Upper lobe of left lung (tissue), 6 donors: ENCODE measurements around the gene ATP1A1. TPM values are rescaled to one million over a fixed set of nuclear protein-coding genes. Genes with fewer than 3 reads are reported as not detected.

Source experiments
- ATAC-seq, 2 donors: fragments of 200-7000 bp; cut with Tn5 transposase; one replicate each; pipeline ENCODE4 v1.9.1; 2022; ENCODE audit warnings: mild to moderate bottlenecking in 2 of 2, moderate library complexity in 2 of 2; ENCODE audit not compliant: low FRiP score in 2 of 2
- DNase-seq, 2 donors: peaks; one replicate each; pipeline ENCODE4 v3.0.0-alpha.2; 2019 to 2020
- H3K27ac ChIP-seq, 4 donors: fragments of 200-600 bp; sonication (generic); one replicate each; pipeline ENCODE4 v1.5.1; 2016 to 2019
- H3K27me3 ChIP-seq, 4 donors: fragments of 200-600 bp; sonication (generic); one replicate each; pipeline ENCODE4 v1.5.1; 2017 to 2019
- H3K36me3 ChIP-seq, 4 donors: fragments of 200-600 bp; sonication (generic); one replicate each; pipeline ENCODE4 v1.5.1; 2016 to 2019
- H3K4me1 ChIP-seq, 4 donors: fragments of 200-600 bp; sonication (generic); one replicate each; pipeline ENCODE4 v1.5.1; 2018 to 2019
- H3K4me3 ChIP-seq, 4 donors: fragments of 200-600 bp; sonication (generic); one replicate each; pipeline ENCODE4 v1.5.1; 2017 to 2019; ENCODE audit warnings: mild to moderate bottlenecking in 2 of 4, moderate library complexity in 1 of 4
- H3K9me3 ChIP-seq, 4 donors: fragments of 200-600 bp; sonication (generic); one replicate each; pipeline ENCODE4 v1.5.1; 2018 to 2019
- EP300 ChIP-seq, 4 donors: sonication (generic); formaldehyde crosslinking; IDR thresholded peaks; one replicate each; pipeline ENCODE4 v1.5.1; 2017; ENCODE audit warnings: antibody characterized with exemption in 4 of 4, control low read depth in 2 of 4
- POLR2A ChIP-seq, 4 donors: fragments of 450-650 bp; IDR thresholded peaks; one replicate each; pipeline ENCODE4 v1.5.1; 2016 to 2017; ENCODE audit warnings: antibody characterized with exemption in 4 of 4, mild to moderate bottlenecking in 2 of 4
- POLR2AphosphoS5 ChIP-seq, 2 donors: sonication (generic); formaldehyde crosslinking; IDR thresholded peaks; one replicate each; pipeline ENCODE4 v1.5.1; 2017; ENCODE audit warnings: antibody characterized with exemption in 2 of 2
- WGBS, 2 donors: methylation state at CpG; one replicate each; pipeline ENCODE4 v1.1.5; 2017 to 2018; 5-methylcytosine and 5-hydroxymethylcytosine counted together
- total RNA-seq, 6 donors: library from RNA; depleted of rRNA in 4 of 6; stranded (reverse); fragments of >200 nt in 4 of 6; gene quantifications; one replicate each; pipeline versions ENCODE4 v1.1.0 to v1.2.1, GENCODE V29; 2016 to 2021
- TF ChIP-seq, protein P1 (sequence below), 6 experiments: fragments of 450-650 bp in 4 of 6; fragments of 200-600 bp in 2 of 6; sonication (generic) in 2 of 6; IDR thresholded peaks; one replicate each; pipeline ENCODE4 v1.5.1; 2016 to 2019; ENCODE audit warnings: antibody characterized with exemption in 6 of 6
- donor health status: DM: no; HTN: no; CAD: no; lungs with moderate emphysema.
- donor health status: DM: no; HTN: yes; CAD: no; lungs with severe emphysema.

Gene ATP1A1
- total RNA-seq, 6 donors from 2014 or later, result 383 to 829 (median 696) TPM

DNA sequence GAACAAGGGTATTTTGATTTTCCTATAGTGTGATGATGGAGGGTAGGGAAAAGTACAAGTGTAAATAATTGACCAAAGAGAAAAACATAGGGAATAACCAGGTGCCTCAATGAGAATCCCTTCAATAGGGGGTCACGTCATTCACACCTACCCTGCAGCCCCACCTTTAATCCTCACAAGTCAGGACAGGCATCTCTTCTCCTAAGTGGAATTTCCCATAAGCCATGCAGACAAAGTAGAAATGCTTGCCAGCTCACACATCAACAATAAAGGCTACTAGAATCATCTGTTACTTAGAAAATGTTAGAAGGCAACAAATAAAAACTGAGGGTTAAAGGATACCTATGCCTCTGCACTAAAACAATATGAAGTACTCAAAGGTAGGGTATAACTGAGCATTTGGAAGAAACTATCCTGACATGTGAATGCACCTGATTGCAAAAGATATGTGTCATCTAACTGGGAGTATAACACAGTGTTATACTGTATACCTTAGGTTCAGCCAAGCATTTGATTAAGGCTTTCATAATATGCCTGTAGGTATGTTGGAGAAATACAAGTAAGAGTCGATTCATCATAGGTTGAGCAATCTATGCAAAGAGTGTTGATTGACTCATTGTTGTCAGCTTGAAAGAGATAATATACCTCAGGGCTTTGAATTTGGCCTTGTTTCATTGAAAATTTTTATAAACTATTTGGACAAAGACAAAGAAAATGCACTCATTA is 32.4 kb upstream of the ATP1A1 start:
- Histone ChIP-seq H3K36me3 (no peaks in the 10 kb centered on the region), H3K4me1 (peaks cover 0 to 4% (median 0%) of the 10 kb centered on the region in 4 donors), H3K27me3 (no peaks in the 10 kb centered on the region), H3K4me3 (no peak overlapping the region), H3K9me3 (no peaks in the 10 kb centered on the region), H3K27ac (no peak overlapping the region)
- TF ChIP-seq, protein P1, sequence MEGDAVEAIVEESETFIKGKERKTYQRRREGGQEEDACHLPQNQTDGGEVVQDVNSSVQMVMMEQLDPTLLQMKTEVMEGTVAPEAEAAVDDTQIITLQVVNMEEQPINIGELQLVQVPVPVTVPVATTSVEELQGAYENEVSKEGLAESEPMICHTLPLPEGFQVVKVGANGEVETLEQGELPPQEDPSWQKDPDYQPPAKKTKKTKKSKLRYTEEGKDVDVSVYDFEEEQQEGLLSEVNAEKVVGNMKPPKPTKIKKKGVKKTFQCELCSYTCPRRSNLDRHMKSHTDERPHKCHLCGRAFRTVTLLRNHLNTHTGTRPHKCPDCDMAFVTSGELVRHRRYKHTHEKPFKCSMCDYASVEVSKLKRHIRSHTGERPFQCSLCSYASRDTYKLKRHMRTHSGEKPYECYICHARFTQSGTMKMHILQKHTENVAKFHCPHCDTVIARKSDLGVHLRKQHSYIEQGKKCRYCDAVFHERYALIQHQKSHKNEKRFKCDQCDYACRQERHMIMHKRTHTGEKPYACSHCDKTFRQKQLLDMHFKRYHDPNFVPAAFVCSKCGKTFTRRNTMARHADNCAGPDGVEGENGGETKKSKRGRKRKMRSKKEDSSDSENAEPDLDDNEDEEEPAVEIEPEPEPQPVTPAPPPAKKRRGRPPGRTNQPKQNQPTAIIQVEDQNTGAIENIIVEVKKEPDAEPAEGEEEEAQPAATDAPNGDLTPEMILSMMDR (IDR thresholded peaks at IDR 0.05), result no peak
- TF ChIP-seq EP300 (IDR thresholded peaks at IDR 0.05) (no peak), POLR2A (IDR thresholded peaks at IDR 0.05) (no peak), POLR2AphosphoS5 (IDR thresholded peaks at IDR 0.05) (no peak)
- ATAC-seq (no peak), DNase-seq (no peak)
- 86 to 92% methylated on average over 2 of the region's 2 CpGs for WGBS, 2 donors

DNA sequence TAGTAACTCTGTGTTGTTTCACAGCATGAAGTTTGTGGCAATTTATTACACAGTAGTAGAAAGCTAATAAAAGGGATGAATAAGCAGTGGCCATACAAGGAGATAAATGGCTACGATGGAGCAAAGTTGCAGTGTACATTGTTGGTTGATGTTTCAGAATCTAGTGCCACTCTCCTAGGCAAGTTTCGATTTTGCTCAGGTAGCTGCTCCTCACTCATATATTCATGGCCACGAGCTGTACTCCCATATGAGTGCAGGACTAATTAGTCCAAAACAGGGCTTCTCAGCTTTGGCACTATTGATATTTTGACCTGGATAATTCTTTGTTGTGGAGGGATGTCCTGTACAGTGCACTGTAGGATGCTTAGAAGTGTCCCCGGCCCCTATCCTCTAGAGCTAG is 30.0 kb upstream of the ATP1A1 start:
- H3K27ac ChIP-seq, result no peak overlapping the region
- no peak for TF ChIP-seq POLR2AphosphoS5 (IDR thresholded peaks at IDR 0.05)
- no peak for TF ChIP-seq POLR2A (IDR thresholded peaks at IDR 0.05)
- TF ChIP-seq, protein P1 (IDR thresholded peaks at IDR 0.05), result no peak
- no peak for TF ChIP-seq EP300 (IDR thresholded peaks at IDR 0.05)
- peaks cover 0 to 9% (median 0%) of the 10 kb centered on the region in 4 donors for H3K4me1 ChIP-seq
- H3K27me3 ChIP-seq, result no peaks in the 10 kb centered on the region
- ATAC-seq (no peak), DNase-seq (no peak)
- H3K9me3 ChIP-seq, result no peaks in the 10 kb centered on the region
- no peaks in the 10 kb centered on the region for H3K36me3 ChIP-seq
- H3K4me3 ChIP-seq, result no peak overlapping the region
- 85 to 97% methylated on average over 4 of the region's 4 CpGs for WGBS, 2 donors

DNA sequence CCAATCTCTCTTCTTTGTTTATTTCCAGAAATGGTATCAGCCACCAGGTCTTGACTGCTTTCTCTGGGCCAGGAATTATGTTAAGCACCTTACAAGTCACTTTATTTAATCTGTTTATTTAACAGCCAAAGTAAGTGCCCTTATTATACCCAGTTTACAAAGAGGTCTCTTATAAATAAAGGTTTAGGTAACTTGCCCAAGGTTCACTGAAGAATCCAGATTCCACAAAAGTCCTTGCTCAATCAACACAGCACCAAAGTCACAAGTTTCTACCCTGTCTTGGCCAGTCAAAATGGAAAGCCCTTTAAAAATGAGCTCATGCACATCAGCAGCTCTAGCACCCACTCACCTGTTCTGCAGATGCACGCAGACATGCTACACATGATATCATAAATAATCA is 28.0 kb upstream of the ATP1A1 start:
- whole genome bisulfite sequencing, 2 donors, result 66 to 83% methylated on average over 1 of the region's 1 CpG
- peak; percentile 16 to 27 for ATAC-seq
- no peak overlapping the region for H3K27ac ChIP-seq

DNA sequence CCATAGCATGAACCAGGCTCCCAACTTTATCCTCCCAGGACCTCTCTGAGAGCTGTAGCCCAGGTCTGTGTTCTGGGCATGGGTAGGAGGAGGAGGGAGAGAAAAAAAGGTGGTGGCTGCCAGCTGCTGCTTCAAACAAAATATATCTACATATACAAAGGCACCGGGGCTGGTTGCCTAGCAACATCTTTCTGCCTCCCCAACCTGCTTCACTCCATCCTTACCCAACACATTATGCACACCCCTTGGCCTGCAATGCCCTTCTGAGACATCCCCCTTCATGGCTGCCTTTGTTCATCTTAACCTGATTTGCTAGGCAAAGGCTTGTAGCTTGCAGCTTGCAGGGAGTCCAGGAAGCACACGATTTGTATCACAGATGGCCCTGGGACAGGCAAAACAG is 27.2 kb upstream of the ATP1A1 start:
- Histone ChIP-seq H3K27ac (no peak overlapping the region), H3K4me1 (peaks cover 0 to 9% (median 0%) of the 10 kb centered on the region in 4 donors), H3K4me3 (no peak overlapping the region), H3K9me3 (no peaks in the 10 kb centered on the region), H3K27me3 (no peaks in the 10 kb centered on the region), H3K36me3 (no peaks in the 10 kb centered on the region)
- ATAC-seq, result no peak
- no peak for DNase-seq
- WGBS, 2 donors, result 15 to 39% methylated on average over 2 of the region's 2 CpGs
- TF ChIP-seq, protein P1 (IDR thresholded peaks at IDR 0.05), result no peak
- TF ChIP-seq POLR2A (IDR thresholded peaks at IDR 0.05), result no peak
- no peak for TF ChIP-seq EP300 (IDR thresholded peaks at IDR 0.05)
- no peak for TF ChIP-seq POLR2AphosphoS5 (IDR thresholded peaks at IDR 0.05)

More for the DNA sequence above, 28.0 kb upstream of the ATP1A1 start:
- no peaks in the 10 kb centered on the region for H3K27me3 ChIP-seq
- no peaks in the 10 kb centered on the region for H3K36me3 ChIP-seq
- DNase-seq, result no peak
- H3K4me3 ChIP-seq, result no peak overlapping the region
- TF ChIP-seq, protein P1 (IDR thresholded peaks at IDR 0.05), result no peak
- TF ChIP-seq EP300 (IDR thresholded peaks at IDR 0.05), result no peak
- TF ChIP-seq POLR2A (IDR thresholded peaks at IDR 0.05), result no peak
- TF ChIP-seq POLR2AphosphoS5 (IDR thresholded peaks at IDR 0.05), result no peak
- peaks cover 0 to 9% (median 0%) of the 10 kb centered on the region in 4 donors for H3K4me1 ChIP-seq
- H3K9me3 ChIP-seq, result no peaks in the 10 kb centered on the region
